GM18508 (cell line): ENCODE data around the gene EXOC4.
"Not testable (repeated sequence)": the region's sequence is repeated elsewhere in the genome, so short reads cannot be mapped to it uniquely, and the experiment has no call there.

Source experiments
- ATAC-seq: cut with Tn5 transposase; IDR thresholded peaks from one replicate; pipeline ENCODE4 v1.9.1; 2021; ENCODE audit warnings: moderate number of reproducible peaks; ENCODE audit not compliant: insufficient read depth, unreplicated experiment

The EXOC4 gene

GRCh38 chr7:133591704-133592340 lies 338.9 kb downstream of the EXOC4 start:
- ATAC-seq = no peak

DNA sequence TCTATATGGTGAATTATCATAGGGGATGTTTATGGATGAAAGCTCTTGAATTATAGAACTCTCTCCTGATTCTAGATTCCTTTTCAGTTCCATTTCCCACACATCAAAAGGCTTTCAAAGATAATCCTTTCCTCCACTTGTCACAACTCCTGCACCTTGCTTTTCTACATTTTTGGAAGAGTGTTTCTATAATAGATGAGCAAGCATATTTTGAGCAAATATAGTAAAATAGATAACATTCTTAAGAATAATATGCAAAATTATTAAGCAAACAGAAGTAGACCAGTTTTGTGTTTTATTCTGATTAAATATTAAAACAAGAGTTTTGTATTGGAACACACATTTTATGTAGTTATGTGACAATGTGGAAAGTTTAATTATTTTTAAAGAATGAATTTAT lies 340.7 kb downstream of the EXOC4 start:
- no peak for ATAC-seq

DNA sequence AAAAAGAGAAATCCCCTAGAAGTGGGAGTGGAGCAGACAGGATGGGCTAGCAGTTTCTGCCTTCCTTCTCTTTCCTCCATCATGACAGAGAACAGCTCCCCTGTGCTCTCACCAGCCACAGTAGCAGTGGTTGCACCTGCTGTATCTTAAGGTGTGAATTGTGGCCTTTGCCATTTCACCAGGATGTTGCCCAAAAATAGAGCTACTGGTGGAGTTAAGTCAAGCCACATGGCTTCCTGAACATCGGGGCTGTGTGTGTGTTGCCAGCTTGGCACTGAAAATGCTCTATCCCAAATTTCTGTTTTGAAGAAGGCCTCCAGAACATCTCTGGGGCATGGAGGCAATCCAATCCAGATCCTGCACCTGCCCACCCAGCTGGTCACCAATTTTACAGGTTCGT lies 348.7 kb downstream of the EXOC4 start:
- ATAC-seq = no peak

GRCh38 chr7:133602291-133602690 lies 349.4 kb downstream of the EXOC4 start:
- no peak for ATAC-seq

DNA sequence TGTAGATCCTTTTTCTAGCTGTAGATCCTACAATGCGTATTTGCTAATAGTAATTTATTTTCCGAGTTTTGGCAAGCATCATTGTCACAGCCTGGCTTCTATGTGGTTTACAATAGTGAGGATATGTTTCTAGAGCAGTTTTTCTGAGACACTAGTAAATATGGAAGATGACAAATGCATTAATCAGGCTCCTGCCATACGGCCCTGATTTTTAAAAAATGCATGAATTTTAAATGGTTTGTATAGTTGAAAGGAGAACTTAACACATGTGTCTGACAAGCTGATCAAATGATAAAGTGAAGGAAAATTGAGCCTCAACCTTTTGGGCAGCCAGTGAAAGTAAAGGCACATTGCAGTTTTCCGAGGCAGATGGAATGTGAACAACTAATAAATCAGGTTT lies 354.1 kb downstream of the EXOC4 start:
- no peak for ATAC-seq

DNA sequence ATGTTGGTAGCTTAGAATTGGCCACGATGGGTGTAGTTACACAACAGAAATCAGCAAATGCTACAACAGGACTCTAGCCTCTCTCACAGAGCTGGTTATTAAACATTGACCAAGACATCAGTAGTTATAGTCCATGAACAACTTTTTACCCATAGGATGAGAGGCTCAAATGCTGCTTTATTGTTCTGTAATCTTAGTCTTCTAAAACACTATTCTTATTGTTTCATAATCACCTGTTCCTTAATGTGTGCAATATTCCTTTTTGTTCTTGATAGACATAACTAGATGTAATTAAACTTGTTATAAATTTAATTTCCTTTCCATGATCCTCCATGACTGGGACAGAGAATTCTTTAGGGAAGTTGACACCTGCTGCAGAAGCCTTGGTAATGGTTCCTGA lies 356.9 kb downstream of the EXOC4 start:
- ATAC-seq = no peak

GRCh38 chr7:133611955-133612354 lies 359.1 kb downstream of the EXOC4 start:
- ATAC-seq = no peak

DNA sequence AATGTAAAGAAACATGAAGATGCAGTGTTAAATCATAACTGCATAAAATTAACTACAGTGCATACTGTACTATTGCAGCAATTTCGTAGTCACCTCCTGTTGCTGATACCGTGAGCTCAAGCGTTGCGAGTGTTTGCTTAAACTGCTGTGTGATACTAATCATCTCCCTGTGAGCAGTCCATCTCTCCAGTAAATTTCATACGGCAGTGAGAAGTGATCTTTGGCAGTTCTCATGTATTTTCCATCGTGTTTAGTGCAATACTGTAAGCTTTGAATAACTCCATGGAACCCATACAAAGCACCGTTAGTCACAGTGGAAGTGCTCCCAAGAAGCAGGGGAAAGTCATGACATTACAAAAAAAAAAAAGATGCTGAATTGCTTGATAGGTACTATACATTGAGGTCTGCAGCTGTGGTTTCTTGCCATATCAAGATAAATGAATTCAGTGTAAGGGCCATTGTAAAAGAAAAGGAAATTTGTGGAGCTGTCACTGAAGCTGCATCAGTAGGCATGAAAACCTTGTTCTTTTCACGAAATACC lies 360.4 kb downstream of the EXOC4 start:
- ATAC-seq = no peak

DNA sequence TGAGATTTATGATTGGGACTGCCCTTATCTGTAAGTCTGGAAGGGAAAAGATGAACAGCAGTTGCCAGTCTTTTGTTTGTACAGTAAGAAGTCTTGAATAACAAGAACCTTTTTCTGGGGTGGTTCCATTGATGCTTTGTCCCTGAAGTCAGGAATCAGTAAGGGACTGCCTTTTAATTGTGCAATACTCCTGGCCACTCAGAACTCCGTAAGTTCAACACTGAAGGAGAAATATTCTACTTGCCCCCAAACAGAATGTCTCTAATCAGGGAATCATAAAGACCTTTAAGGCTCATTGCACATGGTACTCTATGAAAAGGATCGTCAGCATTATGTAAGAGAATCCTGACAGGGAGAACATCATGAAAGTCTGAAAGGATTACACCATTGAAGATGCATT lies 361.4 kb downstream of the EXOC4 start:
- ATAC-seq = no peak

DNA sequence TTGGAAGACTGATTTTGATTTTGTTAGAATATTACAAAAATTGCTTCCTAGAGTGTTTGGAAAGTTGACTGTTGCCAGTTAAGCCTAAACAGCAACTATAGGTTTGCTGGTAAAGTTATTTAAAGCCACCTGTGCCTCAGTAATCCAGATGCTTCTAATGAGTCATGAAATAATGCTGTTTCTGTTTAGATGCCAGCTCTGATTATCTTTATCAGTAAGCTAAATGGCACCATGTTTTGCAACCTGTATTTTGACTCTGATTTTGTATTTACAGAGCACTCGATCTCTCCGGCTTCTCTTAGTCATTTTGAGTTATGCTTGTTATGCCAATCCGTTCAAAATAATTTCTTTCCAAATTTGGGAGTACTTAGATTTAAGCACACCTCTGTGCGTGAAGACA lies 366.1 kb downstream of the EXOC4 start:
- no peak for ATAC-seq

DNA sequence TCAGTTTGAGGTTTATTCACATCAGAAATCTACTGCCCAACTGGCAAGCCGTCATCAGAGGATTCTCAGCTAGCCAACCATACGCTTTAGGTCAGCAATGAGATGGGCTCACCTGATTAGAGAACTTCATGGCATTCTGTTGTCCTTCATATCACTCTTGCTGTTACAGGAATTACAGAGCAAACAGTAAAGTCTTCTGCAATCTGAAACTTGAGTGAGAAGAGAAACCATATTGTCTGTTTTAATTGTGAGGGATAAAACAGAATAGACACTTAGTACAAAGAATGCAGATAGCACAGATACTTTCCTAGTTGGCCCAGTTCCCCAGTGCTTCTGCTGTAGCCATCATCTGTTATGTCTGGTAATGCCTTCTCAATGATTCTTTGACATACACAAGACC lies 366.6 kb downstream of the EXOC4 start:
- ATAC-seq = no peak

- no peak for ATAC-seq
Observed at GRCh38 chr7:133623721-133624120, 370.8 kb downstream of the EXOC4 start.

- no peak for ATAC-seq
Observed at GRCh38 chr7:133625046-133625445, 372.2 kb downstream of the EXOC4 start.

DNA sequence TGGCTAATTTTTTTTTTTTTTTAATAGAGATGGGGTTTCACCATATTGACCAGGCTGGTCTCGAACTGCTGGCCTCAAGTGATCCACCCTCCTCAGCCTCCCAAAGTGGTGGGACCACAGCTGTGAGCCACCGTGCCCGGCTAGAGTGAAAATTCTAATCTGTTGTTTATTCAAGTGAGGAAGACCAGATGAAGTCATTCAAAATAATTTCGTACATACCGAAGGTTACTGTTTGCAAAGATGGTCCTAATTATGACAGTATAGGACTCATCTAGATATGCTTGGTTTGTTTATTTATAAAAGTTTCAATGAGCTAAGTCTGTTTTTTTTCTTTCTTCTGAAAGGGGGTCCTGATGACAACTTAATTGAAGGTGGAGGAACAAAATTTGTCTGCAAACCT lies 376.8 kb downstream of the EXOC4 start:
- no peak for ATAC-seq

DNA sequence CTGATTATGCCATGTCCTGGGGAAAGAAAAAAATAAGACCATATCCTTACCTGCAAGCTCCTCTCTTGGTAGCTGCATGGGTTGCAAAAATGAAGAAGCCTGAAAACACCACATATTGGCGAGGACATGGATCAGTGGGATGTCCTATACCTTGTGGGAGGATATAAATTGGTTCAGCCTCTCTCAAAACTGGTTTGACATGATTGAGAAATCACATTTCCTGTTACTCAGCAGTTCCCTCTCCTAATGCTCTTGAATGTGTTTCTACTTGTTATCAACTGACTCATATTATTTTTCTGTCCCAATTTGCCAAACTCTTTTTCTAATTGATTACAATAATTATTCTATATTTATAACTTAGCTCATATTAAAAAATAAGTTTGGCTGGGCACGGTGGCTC lies 380.2 kb downstream of the EXOC4 start:
- no peak for ATAC-seq

GRCh38 chr7:133635541-133635940 lies 382.7 kb downstream of the EXOC4 start:
- ATAC-seq = no peak

DNA sequence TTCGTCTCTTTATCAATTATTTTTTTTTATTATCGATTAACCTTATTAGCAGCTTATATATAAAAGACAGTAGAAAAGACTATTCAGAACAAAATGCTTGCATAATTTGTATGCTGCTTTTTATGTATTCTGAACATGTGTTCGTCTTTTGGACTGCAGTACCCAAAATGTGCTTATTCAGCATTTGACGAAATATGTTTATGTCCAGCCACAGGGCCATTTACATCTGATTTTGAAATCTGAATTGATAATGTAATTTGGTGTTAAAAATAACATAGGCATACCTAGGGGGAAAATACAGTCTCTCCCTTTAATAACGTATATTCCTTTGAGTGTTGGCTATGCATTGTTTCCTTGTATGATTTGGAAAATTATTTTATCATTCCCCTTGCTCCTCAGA lies 386.0 kb downstream of the EXOC4 start:
- ATAC-seq = no peak

DNA sequence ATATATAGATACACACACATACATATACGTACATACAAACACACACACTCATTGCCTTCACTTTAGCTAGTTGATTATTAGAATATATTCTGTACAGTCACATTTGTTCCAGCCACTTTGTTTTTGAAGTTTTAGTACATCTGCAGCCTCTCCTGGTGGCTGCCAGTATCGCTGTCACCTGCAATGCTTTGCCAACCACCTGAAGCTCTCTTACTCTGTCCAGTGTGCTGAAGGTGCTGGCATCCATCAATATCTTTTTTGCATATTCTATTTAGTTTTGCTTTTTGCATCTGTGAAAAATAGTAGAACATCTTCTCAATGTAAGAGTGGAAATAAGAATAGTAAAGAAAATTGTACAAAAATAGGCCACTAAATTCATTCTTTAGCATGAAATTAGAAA lies 388.6 kb downstream of the EXOC4 start:
- ATAC-seq = no peak

DNA sequence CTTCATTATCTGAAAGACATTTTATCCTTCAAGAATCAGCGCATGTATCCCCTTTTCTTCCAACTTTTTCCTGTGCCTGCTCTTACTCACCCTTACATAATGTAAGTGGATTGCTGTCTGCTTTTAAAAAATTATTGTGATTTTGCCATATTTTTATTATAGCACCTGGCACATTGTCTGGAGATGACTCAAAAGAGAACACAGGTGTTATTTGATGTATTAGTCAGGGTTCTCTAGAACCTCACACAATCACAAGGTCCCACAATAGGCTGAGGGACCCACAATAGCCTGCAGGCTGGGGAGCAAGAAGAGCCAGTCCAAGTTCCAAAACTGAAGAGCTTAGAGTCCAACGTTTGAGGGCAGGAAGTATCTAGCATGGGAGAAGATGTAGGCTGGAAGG lies 390.0 kb downstream of the EXOC4 start:
- no peak for ATAC-seq

DNA sequence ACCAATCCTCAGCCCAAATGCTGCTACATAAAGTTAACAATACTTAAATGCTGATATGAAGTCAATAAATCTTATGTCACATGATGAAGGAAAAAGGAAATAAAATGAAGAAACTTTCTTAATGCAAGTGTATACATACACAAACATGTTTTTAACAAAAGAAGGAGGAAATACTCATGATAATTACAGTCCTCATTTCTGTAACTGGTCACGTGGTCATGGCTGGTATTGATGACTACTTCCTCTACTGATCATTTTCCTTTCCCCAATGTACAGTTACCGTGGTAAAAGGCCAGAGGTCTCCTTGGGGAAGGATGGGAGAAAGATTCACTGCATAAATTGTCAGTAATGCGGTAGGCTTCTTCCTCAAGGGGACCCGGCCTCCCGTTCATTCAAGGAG lies 390.8 kb downstream of the EXOC4 start:
- ATAC-seq = not testable (repeated sequence)

DNA sequence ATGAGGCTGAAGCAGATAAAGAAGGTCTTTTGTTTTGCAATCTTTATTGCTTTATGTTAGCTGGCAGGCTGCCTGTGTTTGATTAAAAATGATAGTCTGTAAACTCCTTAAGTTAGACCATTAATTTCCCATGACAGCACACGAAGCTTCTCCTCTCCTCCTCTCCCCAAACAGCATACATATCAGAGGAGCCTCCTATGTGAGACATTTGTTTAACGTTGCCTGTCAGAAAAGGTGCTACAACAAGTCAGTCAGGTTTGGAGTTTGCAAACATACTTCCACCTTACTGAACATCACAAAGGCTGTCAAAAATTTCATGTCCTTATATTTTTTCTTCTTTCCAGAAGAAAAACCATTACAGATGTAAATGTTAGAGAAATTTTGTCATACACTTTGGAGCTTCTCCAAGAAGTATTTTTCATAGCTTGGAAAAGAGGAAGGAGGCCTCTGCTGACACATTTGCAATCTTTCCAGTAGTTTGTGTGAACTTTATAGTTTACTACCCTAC lies 393.1 kb downstream of the EXOC4 start:
- no peak for ATAC-seq
